PC-9 (cell line): ENCODE measurements around the gene PIP5K1B. TPM values are rescaled to one million over a fixed set of nuclear protein-coding genes. Genes with fewer than 3 reads are reported as not detected.

Experiments
- BruUV-seq: library from RNA; stranded (reverse); fragments of 400-500 nt; replicated peaks from 2 replicates; lab custom pipeline; 2021; lab: Mats Ljungman, UMichigan
- CTCF ChIA-PET: fragments of 300-600 bp; sonication (Branson Sonifier 250); formaldehyde crosslinking; loops from one replicate; lab custom pipeline; 2022; ENCODE audit warnings: antibody characterized with exemption; lab: Charles Lee
- POLR2A ChIA-PET: fragments of 300-600 bp; sonication (Branson Sonifier 250); formaldehyde crosslinking; loops from one replicate; lab custom pipeline; 2022; ENCODE audit warnings: antibody characterized with exemption; ENCODE audit not compliant: unreplicated experiment; lab: Charles Lee
- DNase-seq, 2 experiments: peaks; one replicate each; pipeline versions ENCODE4 v3.0.0 to v3.0.0-alpha.2; 2015 to 2022; ENCODE audit warnings: mixed read lengths in 1 of 2
- H2AFZ ChIP-seq: fragments of 200-600 bp; sonication (generic); 2 replicates; pipeline ENCODE4 v1.8.1; 2017; ENCODE audit warnings: antibody characterized with exemption
- H3F3A ChIP-seq: fragments of 200-600 bp; sonication (generic); 2 replicates; pipeline ENCODE4 v1.8.1; 2017; ENCODE audit warnings: antibody characterized with exemption, mild to moderate bottlenecking, low read depth; ENCODE audit not compliant: insufficient read depth
- H3K27ac ChIP-seq: fragments of 200-600 bp; sonication (generic); 2 replicates; pipeline ENCODE4 v1.6.1; 2016; ENCODE audit warnings: mixed run types
- H3K27me3 ChIP-seq: fragments of 200-600 bp; sonication (generic); 2 replicates; pipeline ENCODE4 v1.6.1; 2016; ENCODE audit warnings: low read depth, mixed run types; ENCODE audit not compliant: insufficient read depth
- H3K36me3 ChIP-seq: fragments of 200-600 bp; sonication (generic); 2 replicates; pipeline ENCODE4 v1.6.1; 2016; ENCODE audit warnings: low read depth, mixed run types
- H3K4me1 ChIP-seq: fragments of 200-600 bp; sonication (generic); replicated peaks from 2 replicates; pipeline ENCODE4 v1.6.1; 2016; ENCODE audit warnings: mixed run types; ENCODE audit not compliant: insufficient read depth
- H3K4me2 ChIP-seq: fragments of 200-600 bp; sonication (generic); 2 replicates; pipeline ENCODE4 v1.6.1; 2017; ENCODE audit warnings: mixed run types
- H3K4me3 ChIP-seq: fragments of 200-600 bp; sonication (generic); 2 replicates; pipeline ENCODE4 v1.6.1; 2016; ENCODE audit warnings: mixed run types
- H3K79me2 ChIP-seq: fragments of 200-600 bp; sonication (generic); 2 replicates; pipeline ENCODE4 v1.6.1; 2017; ENCODE audit warnings: low read depth, mixed run types
- H3K9me2 ChIP-seq: fragments of 200-600 bp; sonication (generic); 2 replicates; pipeline ENCODE4 v1.8.1; 2017; ENCODE audit warnings: mild to moderate bottlenecking; ENCODE audit not compliant: insufficient read depth
- H3K9me3 ChIP-seq: fragments of 200-600 bp; sonication (generic); 2 replicates; pipeline ENCODE4 v1.8.1; 2016; ENCODE audit warnings: low read depth; ENCODE audit not compliant: insufficient read depth
- H4K20me1 ChIP-seq: fragments of 200-600 bp; sonication (generic); 2 replicates; pipeline ENCODE4 v1.8.1; 2017; ENCODE audit not compliant: insufficient read depth
- CTCF ChIP-seq: fragments of 200-600 bp; sonication (generic); conservative IDR thresholded peaks from 2 replicates; pipeline ENCODE4 v1.6.1; 2017; ENCODE audit warnings: mixed run types, antibody characterized with exemption, mild to moderate bottlenecking, moderate library complexity
- EZH2 ChIP-seq: fragments of 200-600 bp; sonication (generic); IDR thresholded peaks from 2 replicates; pipeline ENCODE4 v1.8.0; 2017; ENCODE audit warnings: antibody characterized with exemption, low read depth
- intact Hi-C: fragments of 100-400 bp; cut with micrococcal nuclease; formaldehyde crosslinking; loops from one replicate; pipeline ENCODE4 v1.10.0; 2022; ENCODE audit not compliant: unreplicated experiment
- total RNA-seq: library from RNA; stranded (reverse); gene quantifications from 2 replicates; pipeline ENCODE4 v1.2.3, GENCODE V29; 2021

PIP5K1B gene
- total RNA-seq, 1 experiment from 2014 or later = not detected

DNA sequence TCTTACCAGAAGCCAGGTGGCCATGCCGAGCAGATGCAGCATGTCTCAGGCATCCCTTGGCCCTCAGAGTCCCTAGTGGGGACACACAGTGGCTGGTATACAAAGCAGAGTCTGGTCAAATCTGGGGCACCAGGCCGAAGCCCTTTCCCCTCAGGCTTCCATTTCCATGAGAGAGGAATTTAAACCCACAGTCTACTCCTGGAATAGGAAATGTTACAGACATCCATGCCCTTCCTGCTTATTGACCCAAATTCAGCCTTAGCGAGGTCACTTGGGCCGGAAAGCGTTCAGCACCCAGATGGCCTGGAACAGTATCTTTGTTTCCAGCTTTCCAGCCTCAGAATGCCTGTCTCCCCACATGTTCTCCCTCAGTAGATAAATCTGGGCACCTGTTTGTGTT lies 131.7 kb downstream of the PIP5K1B start:
- H3K36me3 ChIP-seq = no peaks in the 10 kb centered on the region
- H3K9me2 ChIP-seq = no peaks in the 10 kb centered on the region
- no peak overlapping the region for H3K27ac ChIP-seq
- no peaks in the 10 kb centered on the region for H3K4me1 ChIP-seq
- no peak for DNase-seq
- H2AFZ ChIP-seq = no peak overlapping the region
- no peak overlapping the region for H3K4me3 ChIP-seq
- intact Hi-C loops = no loop called here
- TF ChIP-seq CTCF (no peak), EZH2 (no peak)
- H3K27me3 ChIP-seq = peaks cover 74% of the 10 kb centered on the region
- CTCF ChIA-PET = no interaction called here
- BruUV-seq = no TSS peak
- H4K20me1 ChIP-seq = no peaks in the 10 kb centered on the region
- POLR2A ChIA-PET = no interaction called here
- H3K4me2 ChIP-seq = no peak overlapping the region
- H3F3A ChIP-seq = no peaks in the 10 kb centered on the region
- no peaks in the 10 kb centered on the region for H3K79me2 ChIP-seq
- no peaks in the 10 kb centered on the region for H3K9me3 ChIP-seq

DNA sequence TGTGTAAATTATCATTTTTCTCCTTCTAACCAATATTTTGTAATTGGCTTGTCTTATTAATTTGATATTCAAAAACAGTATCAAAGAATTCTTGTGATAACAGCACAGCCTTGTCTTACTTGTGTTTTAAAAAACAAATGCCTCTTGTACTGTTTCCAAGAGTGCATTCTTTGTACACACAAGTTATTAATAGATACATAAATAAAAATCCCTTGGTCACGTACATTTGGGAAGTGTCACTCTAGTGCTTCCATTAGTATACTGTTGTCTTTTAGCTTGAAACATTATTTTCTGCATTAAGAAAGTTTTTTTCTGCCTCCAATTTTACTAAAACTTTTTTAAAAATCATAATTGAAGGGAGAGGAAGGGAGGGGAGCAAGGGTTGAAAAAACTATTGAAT lies 133.2 kb downstream of the PIP5K1B start:
- no peak overlapping the region for H3K4me3 ChIP-seq
- no peak for TF ChIP-seq EZH2
- no peak for TF ChIP-seq CTCF
- no peaks in the 10 kb centered on the region for H3K79me2 ChIP-seq
- no peaks in the 10 kb centered on the region for H3K4me1 ChIP-seq
- no peaks in the 10 kb centered on the region for H3K9me2 ChIP-seq
- DNase-seq = no peak
- BruUV-seq = no TSS peak
- no peaks in the 10 kb centered on the region for H3F3A ChIP-seq
- no peaks in the 10 kb centered on the region for H3K36me3 ChIP-seq
- CTCF ChIA-PET = no interaction called here
- H3K4me2 ChIP-seq = no peak overlapping the region
- peaks cover 68% of the 10 kb centered on the region for H3K27me3 ChIP-seq
- no peak overlapping the region for H3K27ac ChIP-seq
- intact Hi-C loops = no loop called here
- H2AFZ ChIP-seq = no peak overlapping the region
- POLR2A ChIA-PET = no interaction called here
- H3K9me3 ChIP-seq = no peaks in the 10 kb centered on the region
- no peaks in the 10 kb centered on the region for H4K20me1 ChIP-seq

DNA sequence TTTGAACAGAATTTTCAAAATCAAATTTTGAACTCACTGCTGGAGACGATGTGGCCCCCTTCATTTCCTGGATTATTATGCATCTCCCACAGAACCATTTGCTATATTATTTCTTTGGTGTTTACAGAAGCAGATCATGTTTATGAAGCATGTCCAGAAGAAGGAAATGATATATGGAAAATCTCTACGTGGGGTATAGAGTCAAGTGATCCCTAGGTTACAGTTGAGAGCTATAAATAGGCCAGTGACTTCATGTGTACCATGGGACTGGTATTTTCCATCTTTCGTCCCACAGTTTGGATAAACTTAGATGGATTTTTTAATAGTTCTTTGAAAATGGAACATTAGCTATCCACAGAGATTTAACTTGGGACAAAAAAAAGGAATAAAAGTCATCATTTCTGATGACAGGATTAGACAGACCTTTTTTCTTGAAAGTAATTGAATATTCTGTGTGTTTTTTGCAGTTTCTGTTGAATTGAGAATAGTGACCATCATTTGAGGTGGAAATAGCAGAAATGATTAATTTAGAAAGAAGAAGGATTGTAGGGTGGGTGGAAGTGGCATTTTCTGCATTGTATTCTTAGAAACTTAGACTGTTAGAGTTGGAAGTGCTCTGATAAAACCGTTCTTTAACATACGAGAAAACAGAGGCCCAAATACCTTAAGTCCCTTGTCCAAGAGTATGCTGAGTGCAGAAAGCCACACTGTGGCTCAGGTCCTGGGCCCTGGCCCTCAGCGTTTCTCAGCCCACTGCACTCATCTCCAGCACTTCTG lies 136.4 kb downstream of the PIP5K1B start:
- no TSS peak for BruUV-seq
- no peaks in the 10 kb centered on the region for H3K79me2 ChIP-seq
- H3K27ac ChIP-seq = no peak overlapping the region
- no peak overlapping the region for H3K4me2 ChIP-seq
- H3K36me3 ChIP-seq = no peaks in the 10 kb centered on the region
- intact Hi-C loops = loop anchor here (10.0 kb wide), 1 partner anchor 257 kb away; no protein-coding TSS in a partner anchor
- TF ChIP-seq EZH2 (no peak), CTCF (no peak)
- H3K9me3 ChIP-seq = no peaks in the 10 kb centered on the region
- peaks cover 51% of the 10 kb centered on the region for H3K27me3 ChIP-seq
- no peaks in the 10 kb centered on the region for H3K9me2 ChIP-seq
- H2AFZ ChIP-seq = no peak overlapping the region
- no peak overlapping the region for H3K4me3 ChIP-seq
- H3K4me1 ChIP-seq = no peaks in the 10 kb centered on the region
- H4K20me1 ChIP-seq = no peaks in the 10 kb centered on the region
- DNase-seq = no peak
- ChIA-PET CTCF (no interaction called here), POLR2A (no interaction called here)
- H3F3A ChIP-seq = no peaks in the 10 kb centered on the region
